Astrocyte (in vitro differentiated cells and primary cell): Measurements from ENCODE around the gene RAB36. TPM values are rescaled to one million over a fixed set of nuclear protein-coding genes. Genes with fewer than 3 reads are reported as not detected.

ENCODE experiments used
- DNase-seq: peaks from one replicate; pipeline ENCODE4 v3.0.0-alpha.2; 2010; ENCODE audit warnings: low read depth
- FAIRE-seq: peaks from 2 replicates; lab custom pipeline; 2011; peaks lifted over from hg19 to GRCh38; lab: Jason Lieb, UNC
- H2AFZ ChIP-seq: 2 replicates; pipeline ENCODE4 v1.6.0; 2012; ENCODE audit warnings: low read depth, low read length, inconsistent platforms
- H3K27ac ChIP-seq: 2 replicates; pipeline ENCODE4 v1.5.1; 2011; ENCODE audit warnings: low read depth, low read length, inconsistent platforms
- H3K27me3 ChIP-seq: 2 replicates; pipeline ENCODE4 v1.6.0; 2011; ENCODE audit warnings: low read length, inconsistent platforms; ENCODE audit not compliant: insufficient read depth
- H3K36me3 ChIP-seq: 2 replicates; pipeline ENCODE4 v1.5.1; 2011; ENCODE audit warnings: low read length, inconsistent platforms; ENCODE audit not compliant: insufficient read depth
- H3K4me1 ChIP-seq: 2 replicates; pipeline ENCODE4 v1.5.1; 2011; ENCODE audit warnings: low read length, inconsistent platforms; ENCODE audit not compliant: insufficient read depth
- H3K4me2 ChIP-seq: 2 replicates; pipeline ENCODE4 v1.6.0; 2012; ENCODE audit warnings: low read length, inconsistent platforms
- H3K4me3 ChIP-seq: 2 replicates; pipeline ENCODE4 v1.5.1; 2011; ENCODE audit warnings: low read depth, mild to moderate bottlenecking, low read length, inconsistent platforms; ENCODE audit not compliant: insufficient read depth
- H3K79me2 ChIP-seq: 2 replicates; pipeline ENCODE4 v1.6.0; 2012; ENCODE audit warnings: mild to moderate bottlenecking, low read length, inconsistent platforms; ENCODE audit not compliant: insufficient read depth
- H3K9ac ChIP-seq: 2 replicates; pipeline ENCODE4 v1.6.0; 2012; ENCODE audit warnings: mild to moderate bottlenecking, low read length, inconsistent platforms
- H3K9me3 ChIP-seq: 2 replicates; pipeline ENCODE4 v1.5.1; 2012; ENCODE audit warnings: low read depth, mild to moderate bottlenecking, low read length, inconsistent platforms; ENCODE audit not compliant: insufficient read depth
- H4K20me1 ChIP-seq: 2 replicates; pipeline ENCODE4 v1.6.0; 2012; ENCODE audit warnings: low read length, inconsistent platforms; ENCODE audit not compliant: insufficient read depth
- H3K27ac Mint-ChIP-seq: one replicate; pipeline ENCODE4 v1.8.0; 2021; ENCODE audit warnings: mild to moderate bottlenecking, mixed read lengths; ENCODE audit not compliant: unreplicated experiment
- H3K27me3 Mint-ChIP-seq: one replicate; pipeline ENCODE4 v1.8.0; 2021; ENCODE audit warnings: low read depth, mixed read lengths; ENCODE audit not compliant: unreplicated experiment
- H3K36me3 Mint-ChIP-seq: one replicate; pipeline ENCODE4 v1.8.0; 2021; ENCODE audit warnings: low read depth, mixed read lengths; ENCODE audit not compliant: unreplicated experiment
- H3K4me1 Mint-ChIP-seq: one replicate; pipeline ENCODE4 v1.8.0; 2021; ENCODE audit warnings: low read depth, mixed read lengths; ENCODE audit not compliant: unreplicated experiment
- H3K4me3 Mint-ChIP-seq: one replicate; pipeline ENCODE4 v1.8.0; 2021; ENCODE audit warnings: mild to moderate bottlenecking, moderate library complexity, mixed read lengths; ENCODE audit not compliant: unreplicated experiment
- H3K9me3 Mint-ChIP-seq: one replicate; pipeline ENCODE4 v1.8.0; 2021; ENCODE audit warnings: mild to moderate bottlenecking, mixed read lengths; ENCODE audit not compliant: unreplicated experiment
- EZH2 ChIP-seq: IDR thresholded peaks from 2 replicates; pipeline ENCODE4 v1.6.1; 2012; ENCODE audit warnings: mild to moderate bottlenecking, low read length, inconsistent platforms; ENCODE audit not compliant: insufficient read depth
- total RNA-seq: library from RNA; stranded (reverse); gene quantifications from 2 replicates; pipeline ENCODE4 v1.2.1, GENCODE V29; 2021
- TF ChIP-seq, protein P1 (sequence below): IDR thresholded peaks from 2 replicates; pipeline ENCODE4 v1.5.1; 2011; ENCODE audit warnings: low read depth, mild to moderate bottlenecking, inconsistent platforms, low read length, moderate library complexity; ENCODE audit not compliant: insufficient read depth

Gene RAB36
- total RNA-seq, 1 donor from 2014 or later = 5.2 TPM

- Mint-ChIP-seq H3K27me3 (peaks cover 30% of the 10 kb centered on the region), H3K4me3 (no peak overlapping the region), H3K4me1 (no peaks in the 10 kb centered on the region), H3K27ac (no peak overlapping the region), H3K9me3 (no peaks in the 10 kb centered on the region), H3K36me3 (peaks cover 1% of the 10 kb centered on the region)
- no peaks in the 10 kb centered on the region for H3K4me1 ChIP-seq
- no peak overlapping the region for H3K4me2 ChIP-seq
- no peaks in the 10 kb centered on the region for H3K9me3 ChIP-seq
- DNase-seq (no peak), FAIRE-seq (no peak)
- H3K27ac ChIP-seq = no peak overlapping the region
- no peaks in the 10 kb centered on the region for H3K27me3 ChIP-seq
- TF ChIP-seq, protein P1, sequence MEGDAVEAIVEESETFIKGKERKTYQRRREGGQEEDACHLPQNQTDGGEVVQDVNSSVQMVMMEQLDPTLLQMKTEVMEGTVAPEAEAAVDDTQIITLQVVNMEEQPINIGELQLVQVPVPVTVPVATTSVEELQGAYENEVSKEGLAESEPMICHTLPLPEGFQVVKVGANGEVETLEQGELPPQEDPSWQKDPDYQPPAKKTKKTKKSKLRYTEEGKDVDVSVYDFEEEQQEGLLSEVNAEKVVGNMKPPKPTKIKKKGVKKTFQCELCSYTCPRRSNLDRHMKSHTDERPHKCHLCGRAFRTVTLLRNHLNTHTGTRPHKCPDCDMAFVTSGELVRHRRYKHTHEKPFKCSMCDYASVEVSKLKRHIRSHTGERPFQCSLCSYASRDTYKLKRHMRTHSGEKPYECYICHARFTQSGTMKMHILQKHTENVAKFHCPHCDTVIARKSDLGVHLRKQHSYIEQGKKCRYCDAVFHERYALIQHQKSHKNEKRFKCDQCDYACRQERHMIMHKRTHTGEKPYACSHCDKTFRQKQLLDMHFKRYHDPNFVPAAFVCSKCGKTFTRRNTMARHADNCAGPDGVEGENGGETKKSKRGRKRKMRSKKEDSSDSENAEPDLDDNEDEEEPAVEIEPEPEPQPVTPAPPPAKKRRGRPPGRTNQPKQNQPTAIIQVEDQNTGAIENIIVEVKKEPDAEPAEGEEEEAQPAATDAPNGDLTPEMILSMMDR = no peak
- TF ChIP-seq EZH2 = no peak
- no peak overlapping the region for H2AFZ ChIP-seq
- H3K9ac ChIP-seq = no peak overlapping the region
- no peak overlapping the region for H3K4me3 ChIP-seq
- H4K20me1 ChIP-seq = no peaks in the 10 kb centered on the region
- no peaks in the 10 kb centered on the region for H3K36me3 ChIP-seq
- H3K79me2 ChIP-seq = no peaks in the 10 kb centered on the region
Observed at GRCh38 chr22:23163665-23164064, 18.4 kb downstream of the RAB36 start.

DNA sequence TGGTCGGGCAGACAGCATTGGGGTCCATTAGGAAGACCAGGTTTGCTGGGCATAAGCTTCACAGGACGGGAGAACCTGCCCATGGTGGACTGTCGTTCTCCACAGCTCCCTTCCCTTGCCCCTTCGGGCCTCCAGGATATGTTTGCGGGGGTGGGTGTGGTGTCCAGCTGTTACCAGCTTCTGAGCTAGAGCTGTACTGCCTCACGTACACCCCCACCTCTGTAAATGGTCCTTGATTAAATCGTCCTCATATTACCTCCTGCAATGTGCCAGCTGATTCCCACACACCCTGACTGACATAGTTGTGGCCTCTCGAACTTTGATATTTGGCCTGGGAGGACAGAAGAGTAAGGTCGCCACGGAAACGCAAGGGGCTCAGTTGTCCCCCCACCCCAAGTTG lies 18.8 kb downstream of the RAB36 start:
- no peak overlapping the region for H3K4me3 ChIP-seq
- H4K20me1 ChIP-seq = no peaks in the 10 kb centered on the region
- no peaks in the 10 kb centered on the region for H3K4me1 ChIP-seq
- Mint-ChIP-seq H3K4me3 (no peak overlapping the region), H3K4me1 (no peaks in the 10 kb centered on the region), H3K9me3 (no peaks in the 10 kb centered on the region), H3K27me3 (peaks cover 31% of the 10 kb centered on the region), H3K36me3 (peaks cover 1% of the 10 kb centered on the region), H3K27ac (no peak overlapping the region)
- no peak overlapping the region for H3K27ac ChIP-seq
- H3K9ac ChIP-seq = no peak overlapping the region
- DNase-seq (no peak), FAIRE-seq (no peak)
- no peak overlapping the region for H2AFZ ChIP-seq
- no peaks in the 10 kb centered on the region for H3K36me3 ChIP-seq
- no peaks in the 10 kb centered on the region for H3K9me3 ChIP-seq
- H3K4me2 ChIP-seq = no peak overlapping the region
- H3K27me3 ChIP-seq = no peaks in the 10 kb centered on the region
- TF ChIP-seq, protein P1 = no peak
- H3K79me2 ChIP-seq = no peaks in the 10 kb centered on the region

- Mint-ChIP-seq H3K27ac (no peak overlapping the region), H3K9me3 (no peaks in the 10 kb centered on the region), H3K27me3 (peaks cover 26% of the 10 kb centered on the region), H3K4me3 (no peak overlapping the region), H3K36me3 (no peaks in the 10 kb centered on the region), H3K4me1 (no peaks in the 10 kb centered on the region)
- Histone ChIP-seq H3K4me2 (no peak overlapping the region), H3K27me3 (no peaks in the 10 kb centered on the region), H3K9me3 (no peaks in the 10 kb centered on the region), H3K4me1 (no peaks in the 10 kb centered on the region), H4K20me1 (no peaks in the 10 kb centered on the region), H2AFZ (no peak overlapping the region), H3K9ac (no peak overlapping the region), H3K36me3 (no peaks in the 10 kb centered on the region), H3K4me3 (no peak overlapping the region), H3K79me2 (no peaks in the 10 kb centered on the region), H3K27ac (no peak overlapping the region)
- no peak for FAIRE-seq
- DNase-seq = no peak
- TF ChIP-seq, protein P1 = no peak
- no peak for TF ChIP-seq EZH2
Observed at GRCh38 chr22:23166042-23166831, 21.0 kb downstream of the RAB36 start.
